ACC112 (cell line): ENCODE measurements around the gene RPS13.
"Not testable (repeated sequence)": the region's sequence is repeated elsewhere in the genome, so short reads cannot be mapped to it uniquely, and the experiment has no call there.

Experiments
- H2AFZ ChIP-seq: fragments of 200-600 bp; sonication (generic); one replicate; pipeline ENCODE4 v1.6.0; 2017; ENCODE audit warnings: antibody characterized with exemption, low read length; ENCODE audit not compliant: unreplicated experiment
- H3K27ac ChIP-seq: fragments of 200-600 bp; sonication (generic); 2 replicates; pipeline ENCODE4 v1.5.1; 2014; ENCODE audit warnings: low read depth, mild to moderate bottlenecking, antibody characterized with exemption, low read length, moderate library complexity
- H3K27me3 ChIP-seq: fragments of 200-600 bp; sonication (generic); 2 replicates; pipeline ENCODE4 v1.6.1; 2014; ENCODE audit warnings: mild to moderate bottlenecking, antibody characterized with exemption, low read length, moderate library complexity, mixed read lengths; ENCODE audit not compliant: insufficient read depth
- H3K36me3 ChIP-seq: fragments of 200-600 bp; sonication (generic); 2 replicates; pipeline ENCODE4 v1.6.1; 2016; ENCODE audit warnings: mild to moderate bottlenecking, antibody characterized with exemption, low read length, moderate library complexity, mixed read lengths; ENCODE audit not compliant: insufficient read depth
- H3K4me1 ChIP-seq: fragments of 200-600 bp; sonication (generic); one replicate; pipeline ENCODE4 v1.6.1; 2016; ENCODE audit warnings: low read length, mixed read lengths; ENCODE audit not compliant: insufficient read depth, unreplicated experiment, control insufficient read depth
- H3K4me3 ChIP-seq: fragments of 200-600 bp; sonication (generic); 2 replicates; pipeline ENCODE4 v1.5.1; 2014; ENCODE audit warnings: mild to moderate bottlenecking, low read depth, low read length
- H3K79me2 ChIP-seq: fragments of 200-600 bp; sonication (generic); one replicate; pipeline ENCODE4 v1.6.0; 2016; ENCODE audit warnings: low read length; ENCODE audit not compliant: control insufficient read depth, unreplicated experiment, insufficient read depth

Gene RPS13

GRCh38 chr11:17077520-17078401, at the start of gene RPS13:
Gene RPS13 (minus strand): TSS chr11:17077667. CDS start chr11:17077641, 26 bp downstream.
- Histone ChIP-seq H2AFZ (peak within 1 kb of the TSS; percentile 93), H3K36me3 (peaks cover 32% of the 10 kb centered on the region), H3K4me3 (peak within 1 kb of the TSS; percentile 90), H3K79me2 (peaks cover 41% of the 10 kb centered on the region), H3K27ac (peak within 1 kb of the TSS; percentile 83), H3K4me1 (peaks cover 21% of the 10 kb centered on the region), H3K27me3 (no peaks in the 10 kb centered on the region)

GRCh38 chr11:17121981-17122380, 44.5 kb upstream of the RPS13 start:
- Histone ChIP-seq H3K4me3 (no peak overlapping the region), H2AFZ (no peak overlapping the region), H3K4me1 (no peaks in the 10 kb centered on the region), H3K36me3 (peaks cover 13% of the 10 kb centered on the region), H3K27me3 (no peaks in the 10 kb centered on the region), H3K27ac (no peak overlapping the region), H3K79me2 (no peaks in the 10 kb centered on the region)

GRCh38 chr11:17117262-17117661, 39.8 kb upstream of the RPS13 start:
- H3K36me3 ChIP-seq: peaks cover 12% of the 10 kb centered on the region
- H3K4me1 ChIP-seq: no peaks in the 10 kb centered on the region
- H3K27me3 ChIP-seq: no peaks in the 10 kb centered on the region
- H3K27ac ChIP-seq: no peak overlapping the region
- H3K79me2 ChIP-seq: no peaks in the 10 kb centered on the region
- H2AFZ ChIP-seq: no peak overlapping the region
- H3K4me3 ChIP-seq: no peak overlapping the region

DNA sequence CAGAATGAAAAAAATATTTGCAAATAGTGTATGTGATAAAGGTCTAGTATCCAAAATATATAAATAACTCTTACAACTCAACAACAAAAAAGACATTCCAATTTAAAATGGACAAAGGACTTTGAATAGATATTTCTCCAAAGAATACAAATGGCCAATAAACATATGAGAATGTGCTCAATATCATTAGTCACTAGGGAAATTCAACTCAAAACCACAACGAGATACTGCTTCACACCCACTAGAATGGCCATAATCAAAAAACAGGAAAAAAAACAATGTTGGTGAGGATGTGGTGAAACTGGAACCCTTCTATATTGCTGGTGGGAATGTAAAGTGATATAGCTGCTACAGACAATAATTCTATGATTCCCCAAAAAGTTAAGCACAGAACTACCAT, 38.6 kb upstream of the RPS13 start:
- peaks cover 12% of the 10 kb centered on the region for H3K36me3 ChIP-seq

DNA sequence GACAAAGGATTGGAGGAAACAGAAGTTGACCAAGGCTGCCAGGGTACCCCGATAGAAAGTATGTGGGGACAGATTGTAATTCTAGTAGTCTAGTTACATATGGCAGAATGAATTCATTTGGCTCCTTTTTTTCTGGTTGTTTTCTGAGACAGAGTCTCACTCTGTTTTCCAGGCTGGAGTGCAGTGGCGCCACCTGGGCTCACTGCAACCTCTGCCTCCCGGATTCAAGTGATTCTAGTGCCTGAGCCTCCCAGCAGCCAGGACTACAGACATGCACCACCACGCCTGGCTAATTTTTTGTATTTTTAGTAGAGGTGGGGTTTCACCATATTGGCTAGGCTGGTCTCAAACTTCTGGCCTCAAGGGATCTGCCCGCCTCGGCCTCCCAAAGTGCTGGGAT, 30.3 kb upstream of the RPS13 start:
- H3K27ac ChIP-seq, H3K79me2 ChIP-seq, H3K27me3 ChIP-seq, H2AFZ ChIP-seq, H3K4me3 ChIP-seq, H3K4me1 ChIP-seq: not testable (repeated sequence)
- H3K36me3 ChIP-seq: peaks cover 12% of the 10 kb centered on the region

More for the DNA sequence above, 38.6 kb upstream of the RPS13 start:
- Histone ChIP-seq H3K79me2 (no peaks in the 10 kb centered on the region), H3K4me3 (no peak overlapping the region), H3K27ac (no peak overlapping the region), H3K27me3 (no peaks in the 10 kb centered on the region), H3K4me1 (no peaks in the 10 kb centered on the region), H2AFZ (no peak overlapping the region)

DNA sequence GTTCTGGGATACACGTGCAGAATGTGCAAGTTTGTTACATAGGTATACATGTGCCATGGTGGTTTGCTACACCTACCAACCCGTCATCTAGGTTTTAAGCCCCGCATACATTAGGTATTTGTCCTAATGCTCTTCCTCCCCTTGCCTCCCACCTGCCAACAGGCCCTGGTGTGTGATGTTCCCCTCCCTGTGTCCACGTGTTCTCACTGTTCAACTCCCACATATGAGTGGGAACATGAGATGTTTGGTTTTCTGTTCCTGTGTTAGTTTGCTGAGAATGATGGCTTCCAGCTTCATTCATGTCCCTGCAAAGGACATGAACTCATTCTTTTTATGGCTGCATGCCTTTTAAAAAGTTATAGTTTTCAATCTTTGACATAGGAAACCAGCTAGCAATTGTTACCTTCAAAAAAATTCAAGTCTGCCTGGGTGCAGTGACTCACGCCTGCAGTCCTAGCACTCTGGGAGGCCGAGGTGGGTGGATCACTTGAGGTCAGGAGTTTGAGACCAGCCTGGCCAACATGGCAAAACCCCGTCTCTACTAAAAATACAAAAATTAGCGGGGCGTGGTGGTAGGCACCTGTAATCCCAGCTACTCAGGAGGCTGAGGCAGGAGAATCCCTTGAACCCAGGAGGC, 28.1 kb upstream of the RPS13 start:
- H3K4me1 ChIP-seq, H3K27ac ChIP-seq, H3K27me3 ChIP-seq, H2AFZ ChIP-seq, H3K4me3 ChIP-seq, H3K79me2 ChIP-seq: not testable (repeated sequence)
- H3K36me3 ChIP-seq: peaks cover 14% of the 10 kb centered on the region

DNA sequence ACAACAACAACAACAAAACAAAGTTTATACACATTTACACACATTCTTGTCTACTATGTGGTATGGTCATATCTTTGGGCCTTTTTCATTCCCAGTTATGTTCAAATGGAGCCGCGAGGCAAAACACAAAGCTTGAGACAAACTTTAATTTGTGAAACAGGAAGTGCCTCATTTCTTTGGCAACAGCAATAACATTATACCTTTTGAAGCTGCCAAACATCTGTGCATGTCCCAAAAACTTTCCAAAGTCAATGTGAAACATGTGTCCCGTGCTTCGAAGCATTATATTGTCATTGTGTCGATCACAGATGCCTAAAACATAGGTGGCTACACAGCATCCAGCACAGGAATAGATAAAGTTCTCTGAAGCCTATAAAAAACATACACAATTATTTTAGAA, 25.0 kb upstream of the RPS13 start:
- no peaks in the 10 kb centered on the region for H3K4me1 ChIP-seq
- peaks cover 12% of the 10 kb centered on the region for H3K36me3 ChIP-seq
- no peaks in the 10 kb centered on the region for H3K79me2 ChIP-seq
- no peaks in the 10 kb centered on the region for H3K27me3 ChIP-seq
- H2AFZ ChIP-seq: no peak overlapping the region
- H3K27ac ChIP-seq: no peak overlapping the region
- no peak overlapping the region for H3K4me3 ChIP-seq

GRCh38 chr11:17098658-17099057, 21.2 kb upstream of the RPS13 start:
- no peak overlapping the region for H2AFZ ChIP-seq
- H3K4me1 ChIP-seq: no peaks in the 10 kb centered on the region
- H3K36me3 ChIP-seq: peaks cover 11% of the 10 kb centered on the region
- no peaks in the 10 kb centered on the region for H3K27me3 ChIP-seq
- H3K4me3 ChIP-seq: no peak overlapping the region
- no peaks in the 10 kb centered on the region for H3K79me2 ChIP-seq
- no peak overlapping the region for H3K27ac ChIP-seq

DNA sequence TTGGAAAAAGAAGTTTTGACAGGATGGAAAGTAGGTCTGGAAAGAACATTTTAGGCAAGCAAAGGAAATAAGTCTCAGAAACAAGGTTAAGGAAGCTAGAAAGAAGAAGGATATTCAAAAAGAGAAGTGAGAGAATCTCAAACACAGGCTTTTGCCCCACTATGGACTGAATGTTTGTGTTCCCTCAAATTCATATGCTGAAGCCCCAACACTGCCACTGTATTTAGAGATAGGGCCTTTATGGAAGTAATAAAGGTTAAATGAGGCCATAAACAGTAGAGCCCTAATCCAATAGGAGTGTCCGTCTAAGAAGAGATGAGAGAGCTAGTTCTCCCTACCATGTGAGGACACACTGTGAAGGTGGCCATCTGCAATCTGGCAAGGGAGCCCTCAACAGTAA, 20.6 kb upstream of the RPS13 start:
- H3K4me3 ChIP-seq: no peak overlapping the region
- no peak overlapping the region for H3K27ac ChIP-seq
- H3K79me2 ChIP-seq: no peaks in the 10 kb centered on the region
- no peaks in the 10 kb centered on the region for H3K27me3 ChIP-seq
- peaks cover 11% of the 10 kb centered on the region; the same call in 1 of the 2 replicates for H3K36me3 ChIP-seq
- no peaks in the 10 kb centered on the region for H3K4me1 ChIP-seq
- no peak overlapping the region for H2AFZ ChIP-seq

- H2AFZ ChIP-seq, H3K4me1 ChIP-seq, H3K4me3 ChIP-seq, H3K79me2 ChIP-seq, H3K27me3 ChIP-seq, H3K27ac ChIP-seq: not testable (repeated sequence)
- peaks cover 18% of the 10 kb centered on the region for H3K36me3 ChIP-seq
Observed at GRCh38 chr11:17085976-17086375, 8.5 kb upstream of the RPS13 start.

- H3K79me2 ChIP-seq: peaks cover 41% of the 10 kb centered on the region
- H3K36me3 ChIP-seq: peaks cover 32% of the 10 kb centered on the region
- H3K27ac ChIP-seq: peak overlapping the region; percentile 82
- H2AFZ ChIP-seq: peak overlapping the region; percentile 47
- H3K4me3 ChIP-seq: peak overlapping the region; percentile 90
- H3K27me3 ChIP-seq: no peaks in the 10 kb centered on the region
- peaks cover 21% of the 10 kb centered on the region for H3K4me1 ChIP-seq
Observed at GRCh38 chr11:17077240-17077519, 287 bp downstream of the RPS13 start.
